HepG2 (cell line): ENCODE measurements around the gene TUBA8. TPM values are rescaled to one million over a fixed set of nuclear protein-coding genes. Genes with fewer than 3 reads are reported as not detected.

ENCODE experiments used
- CAMTA2 ChIP-seq: sonication (generic); formaldehyde crosslinking; IDR thresholded peaks from 2 replicates; pipeline ENCODE4 v1.4.0; 2020; ENCODE audit warnings: mild to moderate bottlenecking, missing genetic modification reagents, borderline replicate concordance
- CBX2 ChIP-seq, 2 experiments: fragments of 200-600 bp in 1 of 2; sonication (generic); formaldehyde crosslinking in 1 of 2; IDR thresholded peaks; 2 replicates each; pipeline versions ENCODE4 v1.7.0 to v1.8.1; 2018 to 2022; ENCODE audit warnings: low read depth in 2 of 2, low read length in 1 of 2, mild to moderate bottlenecking in 1 of 2, missing genetic modification reagents in 1 of 2
- MIXL1 ChIP-seq: IDR thresholded peaks from 2 replicates; pipeline ENCODE4 v1.6.1; 2016
- NBN ChIP-seq: fragments of 450-650 bp; conservative IDR thresholded peaks from 2 replicates; pipeline ENCODE4 v1.6.1; 2017
- POLR2A ChIP-seq, 2 experiments: IDR thresholded peaks; 2 replicates each; pipeline ENCODE4 v1.6.1; 2011; ENCODE audit warnings: low read depth in 2 of 2, low read length in 2 of 2, mild to moderate bottlenecking in 1 of 2, moderate library complexity in 1 of 2; ENCODE audit not compliant: insufficient read depth in 1 of 2
- POLR2G ChIP-seq: fragments of 200-400 bp; formaldehyde crosslinking; IDR thresholded peaks from 2 replicates; pipeline ENCODE4 v1.6.1; 2018; ENCODE audit warnings: mild to moderate bottlenecking, low read depth, low read length, moderate library complexity
- RXRB ChIP-seq: IDR thresholded peaks from 2 replicates; pipeline ENCODE4 v1.6.1; 2016; ENCODE audit warnings: borderline replicate concordance, missing genetic modification reagents, missing compliant biosample characterization
- SMAD1 ChIP-seq: sonication (generic); formaldehyde crosslinking; IDR thresholded peaks from 2 replicates; pipeline ENCODE4 v1.4.0; 2020; ENCODE audit warnings: missing genetic modification reagents, low read depth, mild to moderate bottlenecking, borderline replicate concordance
- THAP11 ChIP-seq: IDR thresholded peaks from 2 replicates; pipeline ENCODE4 v1.6.1; 2016; ENCODE audit warnings: missing biosample characterization, missing genetic modification reagents
- YEATS4 ChIP-seq: sonication (generic); formaldehyde crosslinking; IDR thresholded peaks from 2 replicates; pipeline ENCODE4 v1.4.0; 2020; ENCODE audit warnings: missing genetic modification reagents, borderline replicate concordance
- ZMYM4 ChIP-seq: sonication (generic); formaldehyde crosslinking; IDR thresholded peaks from 2 replicates; pipeline ENCODE4 v1.8.1; 2023; ENCODE audit warnings: mild to moderate bottlenecking, missing genetic modification reagents
- ZNF124 ChIP-seq: sonication (generic); formaldehyde crosslinking; IDR thresholded peaks from 2 replicates; pipeline ENCODE4 v1.4.0; 2020; ENCODE audit warnings: missing genetic modification reagents
- ZNF253 ChIP-seq: sonication (generic); formaldehyde crosslinking; IDR thresholded peaks from 2 replicates; pipeline ENCODE4 v1.8.0; 2022; ENCODE audit warnings: mild to moderate bottlenecking, missing genetic modification reagents, borderline replicate concordance
- ZNF30 ChIP-seq: sonication (generic); formaldehyde crosslinking; IDR thresholded peaks from 2 replicates; pipeline ENCODE4 v1.5.0; 2020; ENCODE audit warnings: mild to moderate bottlenecking, missing genetic modification reagents
- ZNF335 ChIP-seq: sonication (generic); formaldehyde crosslinking; IDR thresholded peaks from 2 replicates; pipeline ENCODE4 v1.4.0; 2020; ENCODE audit warnings: missing genetic modification reagents
- ZNF343 ChIP-seq: sonication (generic); formaldehyde crosslinking; IDR thresholded peaks from 2 replicates; pipeline ENCODE4 v1.4.0; 2020; ENCODE audit warnings: mild to moderate bottlenecking, missing genetic modification reagents
- ZNF749 ChIP-seq: sonication (generic); formaldehyde crosslinking; IDR thresholded peaks from 2 replicates; pipeline ENCODE4 v1.8.0; 2022; ENCODE audit warnings: mild to moderate bottlenecking, missing genetic modification reagents, moderate library complexity, borderline replicate concordance
- ZNF879 ChIP-seq: sonication (generic); formaldehyde crosslinking; IDR thresholded peaks from 2 replicates; pipeline ENCODE4 v1.8.1; 2023; ENCODE audit warnings: missing genetic modification reagents
- polyA plus RNA-seq, 8 experiments: library from polyadenylated mRNA; depleted of rRNA in 3 of 8; stranded (reverse) in 7 of 8; unstranded in 1 of 8; fragments of >200 nt; fragmentation: Illumina TruSeq in 4 of 8; extraction: Trizol in 4 of 8; gene quantifications; 2 replicates each; pipeline versions ENCODE4 v1.2.1 to v1.2.3, GENCODE V29; 2011 to 2016; ENCODE audit warnings: low read depth in 4 of 8, missing spikeins in 1 of 8, mixed read lengths in 1 of 8; ENCODE audit not compliant: insufficient read depth in 1 of 8
- total RNA-seq, 5 experiments: library from RNA; depleted of rRNA; stranded (reverse); fragments of >200 nt; fragmentation: Illumina TruSeq; extraction: Trizol; gene quantifications; 2 replicates each; pipeline ENCODE4 v1.2.3, GENCODE V29; 2016; ENCODE audit warnings: low read depth in 1 of 5
- TF ChIP-seq, protein P1 (sequence below): sonication (generic); formaldehyde crosslinking; conservative IDR thresholded peaks from 2 replicates; pipeline ENCODE4 v1.8.1; 2023; ENCODE audit warnings: missing genetic modification reagents
- TF ChIP-seq, protein P2 (sequence below): IDR thresholded peaks from 2 replicates; pipeline ENCODE4 v1.6.1; 2012; ENCODE audit warnings: low read depth, low read length, improper control_type of control experiment
- TF ChIP-seq, protein P3 (sequence below): sonication (generic); formaldehyde crosslinking; IDR thresholded peaks from 2 replicates; pipeline ENCODE4 v1.8.1; 2023; ENCODE audit warnings: mild to moderate bottlenecking, missing genetic modification reagents
- TF ChIP-seq, protein P4 (sequence below): sonication (generic); formaldehyde crosslinking; IDR thresholded peaks from 2 replicates; pipeline ENCODE4 v1.5.1; 2020; ENCODE audit warnings: missing genetic modification reagents, mild to moderate bottlenecking, borderline replicate concordance
- TF ChIP-seq, protein P5 (sequence below): sonication (generic); formaldehyde crosslinking; IDR thresholded peaks from 2 replicates; pipeline ENCODE4 v1.5.1; 2020; ENCODE audit warnings: mild to moderate bottlenecking, missing genetic modification reagents, moderate library complexity

The TUBA8 gene
- total and polyA plus RNA-seq, 2 of the 13 experiments (the other 11 are each of a cell fraction or from before 2014, with no cell fraction given) = 0.35 to 0.69 TPM

DNA sequence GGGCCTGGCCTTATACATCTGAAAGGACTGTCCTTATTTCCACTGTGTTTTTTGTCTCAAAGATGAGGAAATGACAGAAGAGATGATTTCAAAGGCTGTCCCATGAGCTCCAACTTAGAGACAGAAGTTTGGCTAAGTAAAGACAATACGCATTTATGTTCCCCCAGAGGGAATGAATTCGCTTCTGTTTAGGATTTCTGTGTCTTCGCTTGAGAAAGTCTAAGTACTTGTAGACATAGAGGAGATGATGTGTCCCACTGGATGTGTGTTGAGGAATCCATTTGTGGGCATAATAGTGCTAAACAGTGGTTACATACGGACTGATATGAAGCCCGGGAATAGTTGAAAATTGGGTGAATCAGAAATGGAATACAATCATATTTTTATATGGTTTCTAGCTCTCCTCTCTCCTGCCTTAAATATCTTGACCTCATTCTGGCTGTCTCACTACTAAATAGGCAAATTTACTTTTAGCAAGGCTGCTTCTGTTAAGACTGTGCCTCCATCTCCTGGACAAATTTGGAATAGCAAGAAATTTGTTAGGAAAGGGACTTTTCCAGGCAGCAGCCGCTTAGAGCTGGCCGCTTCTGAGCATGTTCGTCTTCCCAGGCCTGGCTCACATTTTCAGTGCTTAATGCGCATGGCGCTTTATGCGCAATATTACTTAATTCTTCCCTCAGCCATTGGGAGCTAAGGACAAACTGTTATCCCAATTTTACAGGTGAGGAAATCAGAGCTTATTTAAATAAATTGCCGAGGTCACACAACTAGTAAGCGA, 34.7 kb upstream of the TUBA8 start (continued):
- TF ChIP-seq, protein P1, sequence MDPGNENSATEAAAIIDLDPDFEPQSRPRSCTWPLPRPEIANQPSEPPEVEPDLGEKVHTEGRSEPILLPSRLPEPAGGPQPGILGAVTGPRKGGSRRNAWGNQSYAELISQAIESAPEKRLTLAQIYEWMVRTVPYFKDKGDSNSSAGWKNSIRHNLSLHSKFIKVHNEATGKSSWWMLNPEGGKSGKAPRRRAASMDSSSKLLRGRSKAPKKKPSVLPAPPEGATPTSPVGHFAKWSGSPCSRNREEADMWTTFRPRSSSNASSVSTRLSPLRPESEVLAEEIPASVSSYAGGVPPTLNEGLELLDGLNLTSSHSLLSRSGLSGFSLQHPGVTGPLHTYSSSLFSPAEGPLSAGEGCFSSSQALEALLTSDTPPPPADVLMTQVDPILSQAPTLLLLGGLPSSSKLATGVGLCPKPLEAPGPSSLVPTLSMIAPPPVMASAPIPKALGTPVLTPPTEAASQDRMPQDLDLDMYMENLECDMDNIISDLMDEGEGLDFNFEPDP (CRISPR knock-in tag) = no peak
- TF ChIP-seq, protein P2, sequence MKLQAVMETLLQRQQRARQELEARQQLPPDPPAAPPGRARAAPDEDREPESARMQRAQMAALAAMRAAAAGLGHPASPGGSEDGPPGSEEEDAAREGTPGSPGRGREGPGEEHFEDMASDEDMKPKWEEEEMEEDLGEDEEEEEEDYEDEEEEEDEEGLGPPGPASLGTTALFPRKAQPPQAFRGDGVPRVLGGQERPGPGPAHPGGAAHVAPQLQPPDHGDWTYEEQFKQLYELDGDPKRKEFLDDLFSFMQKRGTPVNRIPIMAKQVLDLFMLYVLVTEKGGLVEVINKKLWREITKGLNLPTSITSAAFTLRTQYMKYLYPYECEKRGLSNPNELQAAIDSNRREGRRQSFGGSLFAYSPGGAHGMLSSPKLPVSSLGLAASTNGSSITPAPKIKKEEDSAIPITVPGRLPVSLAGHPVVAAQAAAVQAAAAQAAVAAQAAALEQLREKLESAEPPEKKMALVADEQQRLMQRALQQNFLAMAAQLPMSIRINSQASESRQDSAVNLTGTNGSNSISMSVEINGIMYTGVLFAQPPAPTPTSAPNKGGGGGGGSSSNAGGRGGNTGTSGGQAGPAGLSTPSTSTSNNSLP = no peak
- no peak for TF ChIP-seq ZNF30
- no peak for TF ChIP-seq CBX2 (IDR thresholded peaks at IDR 0.05; ENCODE audit: low read depth, low read length)
- TF ChIP-seq CBX2 (CRISPR knock-in tag; IDR thresholded peaks at IDR 0.05; ENCODE audit: low read depth) = no peak
- TF ChIP-seq, protein P3, sequence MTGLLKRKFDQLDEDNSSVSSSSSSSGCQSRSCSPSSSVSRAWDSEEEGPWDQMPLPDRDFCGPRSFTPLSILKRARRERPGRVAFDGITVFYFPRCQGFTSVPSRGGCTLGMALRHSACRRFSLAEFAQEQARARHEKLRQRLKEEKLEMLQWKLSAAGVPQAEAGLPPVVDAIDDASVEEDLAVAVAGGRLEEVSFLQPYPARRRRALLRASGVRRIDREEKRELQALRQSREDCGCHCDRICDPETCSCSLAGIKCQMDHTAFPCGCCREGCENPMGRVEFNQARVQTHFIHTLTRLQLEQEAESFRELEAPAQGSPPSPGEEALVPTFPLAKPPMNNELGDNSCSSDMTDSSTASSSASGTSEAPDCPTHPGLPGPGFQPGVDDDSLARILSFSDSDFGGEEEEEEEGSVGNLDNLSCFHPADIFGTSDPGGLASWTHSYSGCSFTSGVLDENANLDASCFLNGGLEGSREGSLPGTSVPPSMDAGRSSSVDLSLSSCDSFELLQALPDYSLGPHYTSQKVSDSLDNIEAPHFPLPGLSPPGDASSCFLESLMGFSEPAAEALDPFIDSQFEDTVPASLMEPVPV = no peak
- TF ChIP-seq, protein P4, sequence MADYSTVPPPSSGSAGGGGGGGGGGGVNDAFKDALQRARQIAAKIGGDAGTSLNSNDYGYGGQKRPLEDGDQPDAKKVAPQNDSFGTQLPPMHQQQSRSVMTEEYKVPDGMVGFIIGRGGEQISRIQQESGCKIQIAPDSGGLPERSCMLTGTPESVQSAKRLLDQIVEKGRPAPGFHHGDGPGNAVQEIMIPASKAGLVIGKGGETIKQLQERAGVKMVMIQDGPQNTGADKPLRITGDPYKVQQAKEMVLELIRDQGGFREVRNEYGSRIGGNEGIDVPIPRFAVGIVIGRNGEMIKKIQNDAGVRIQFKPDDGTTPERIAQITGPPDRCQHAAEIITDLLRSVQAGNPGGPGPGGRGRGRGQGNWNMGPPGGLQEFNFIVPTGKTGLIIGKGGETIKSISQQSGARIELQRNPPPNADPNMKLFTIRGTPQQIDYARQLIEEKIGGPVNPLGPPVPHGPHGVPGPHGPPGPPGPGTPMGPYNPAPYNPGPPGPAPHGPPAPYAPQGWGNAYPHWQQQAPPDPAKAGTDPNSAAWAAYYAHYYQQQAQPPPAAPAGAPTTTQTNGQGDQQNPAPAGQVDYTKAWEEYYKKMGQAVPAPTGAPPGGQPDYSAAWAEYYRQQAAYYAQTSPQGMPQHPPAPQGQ (CRISPR knock-in tag) = no peak
- no peak for TF ChIP-seq YEATS4 (CRISPR knock-in tag)
- no peak for TF ChIP-seq ZNF335
- TF ChIP-seq POLR2A (IDR thresholded peaks at IDR 0.05; ENCODE audit: insufficient read depth in 1 of 2, low read depth in 2 of 2, low read length in 2 of 2) = no peak
- TF ChIP-seq POLR2G = no peak
- TF ChIP-seq, protein P5, sequence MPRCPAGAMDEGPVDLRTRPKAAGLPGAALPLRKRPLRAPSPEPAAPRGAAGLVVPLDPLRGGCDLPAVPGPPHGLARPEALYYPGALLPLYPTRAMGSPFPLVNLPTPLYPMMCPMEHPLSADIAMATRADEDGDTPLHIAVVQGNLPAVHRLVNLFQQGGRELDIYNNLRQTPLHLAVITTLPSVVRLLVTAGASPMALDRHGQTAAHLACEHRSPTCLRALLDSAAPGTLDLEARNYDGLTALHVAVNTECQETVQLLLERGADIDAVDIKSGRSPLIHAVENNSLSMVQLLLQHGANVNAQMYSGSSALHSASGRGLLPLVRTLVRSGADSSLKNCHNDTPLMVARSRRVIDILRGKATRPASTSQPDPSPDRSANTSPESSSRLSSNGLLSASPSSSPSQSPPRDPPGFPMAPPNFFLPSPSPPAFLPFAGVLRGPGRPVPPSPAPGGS (CRISPR knock-in tag) = no peak
- no peak for TF ChIP-seq CAMTA2 (CRISPR knock-in tag)
- no peak for TF ChIP-seq ZNF124 (CRISPR knock-in tag)
- TF ChIP-seq ZNF343 (CRISPR knock-in tag) = no peak
- 0 out of 2 replicates have a peak, but pooled peaks have one; percentile 43 for TF ChIP-seq MIXL1 (CRISPR knock-in tag)
- peak; percentile 58 for TF ChIP-seq RXRB
- no peak for TF ChIP-seq ZNF879 (CRISPR knock-in tag)
- peak; percentile 77 for TF ChIP-seq THAP11 (CRISPR knock-in tag)
- no peak for TF ChIP-seq ZNF253
- no peak for TF ChIP-seq ZMYM4 (CRISPR knock-in tag)
- TF ChIP-seq ZNF749 = no peak
- TF ChIP-seq NBN = no peak
- TF ChIP-seq SMAD1 = no peak
